Measurements from ENCODE around the gene TROAP. TPM values are rescaled to one million over a fixed set of nuclear protein-coding genes. Genes with fewer than 3 reads are reported as not detected.

TROAP gene
- total and polyA plus RNA-seq, 2 experiments from 2014 or later = 46.4 to 47.5 TPM

- TF ChIP-seq ZNF462 (CRISPR knock-in tag; IDR thresholded peaks at IDR 0.05) (no peak), ZNF331 (CRISPR knock-in tag; IDR thresholded peaks at IDR 0.05; ENCODE audit: low read depth) (no peak), CREB1 (CRISPR knock-in tag; IDR thresholded peaks at IDR 0.05; ENCODE audit: low read depth) (no peak), EZH2phosphoT487 (IDR thresholded peaks at IDR 0.05; ENCODE audit: unreplicated experiment) (no peak), JUNB (IDR thresholded peaks at IDR 0.05; ENCODE audit: unreplicated experiment) (no peak), ZNF114 (CRISPR knock-in tag; IDR thresholded peaks at IDR 0.05) (no peak), ETS1 (IDR thresholded peaks at IDR 0.05) (no peak), CTCF (conservative IDR thresholded peaks at IDR 0.05; ENCODE audit: low read depth in 2 of 2) (no peak)
Measured at GRCh38 chr12:49322367-49322707, 718 bp upstream of the TROAP start (continued).
